Prostate gland (tissue), 2 donors: ENCODE results near the gene FNDC5.

ENCODE experiments used
- POLR2A ChIP-seq: fragments of 450-650 bp; IDR thresholded peaks from one replicate; pipeline ENCODE4 v1.6.1; 2016; ENCODE audit warnings: antibody characterized with exemption, mild to moderate bottlenecking
- TF ChIP-seq, protein P1 (sequence below), 4 experiments: fragments of 200-600 bp in 2 of 4; fragments of 450-650 bp in 2 of 4; sonication (generic) in 2 of 4; IDR thresholded peaks; 1 replicate in 3 of 4; 2 replicates in 1 of 4; pipeline ENCODE4 v1.5.1; 2016 to 2019; ENCODE audit warnings: antibody characterized with exemption in 4 of 4, mild to moderate bottlenecking in 2 of 4, moderate library complexity in 2 of 4

- no peak for TF ChIP-seq POLR2A
- TF ChIP-seq, protein P1, sequence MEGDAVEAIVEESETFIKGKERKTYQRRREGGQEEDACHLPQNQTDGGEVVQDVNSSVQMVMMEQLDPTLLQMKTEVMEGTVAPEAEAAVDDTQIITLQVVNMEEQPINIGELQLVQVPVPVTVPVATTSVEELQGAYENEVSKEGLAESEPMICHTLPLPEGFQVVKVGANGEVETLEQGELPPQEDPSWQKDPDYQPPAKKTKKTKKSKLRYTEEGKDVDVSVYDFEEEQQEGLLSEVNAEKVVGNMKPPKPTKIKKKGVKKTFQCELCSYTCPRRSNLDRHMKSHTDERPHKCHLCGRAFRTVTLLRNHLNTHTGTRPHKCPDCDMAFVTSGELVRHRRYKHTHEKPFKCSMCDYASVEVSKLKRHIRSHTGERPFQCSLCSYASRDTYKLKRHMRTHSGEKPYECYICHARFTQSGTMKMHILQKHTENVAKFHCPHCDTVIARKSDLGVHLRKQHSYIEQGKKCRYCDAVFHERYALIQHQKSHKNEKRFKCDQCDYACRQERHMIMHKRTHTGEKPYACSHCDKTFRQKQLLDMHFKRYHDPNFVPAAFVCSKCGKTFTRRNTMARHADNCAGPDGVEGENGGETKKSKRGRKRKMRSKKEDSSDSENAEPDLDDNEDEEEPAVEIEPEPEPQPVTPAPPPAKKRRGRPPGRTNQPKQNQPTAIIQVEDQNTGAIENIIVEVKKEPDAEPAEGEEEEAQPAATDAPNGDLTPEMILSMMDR (IDR thresholded peaks at IDR 0.05) = no peak
Observed at GRCh38 chr1:32858136-32858535, 12.6 kb downstream of the FNDC5 start.
